Tibial nerve (tissue), 3 donors: ENCODE data around the gene CTNND2.

Experiments used
- POLR2A ChIP-seq, 2 donors: fragments of 450-650 bp; IDR thresholded peaks; one replicate each; pipeline ENCODE4 v1.6.1; 2017; ENCODE audit warnings: antibody characterized with exemption in 2 of 2, mild to moderate bottlenecking in 2 of 2, moderate library complexity in 2 of 2
- TF ChIP-seq, protein P1 (sequence below), 5 experiments: fragments of 200-600 bp in 3 of 5; fragments of 450-650 bp in 2 of 5; sonication (generic) in 3 of 5; IDR thresholded peaks; one replicate each; pipeline ENCODE4 v1.5.1; 2016 to 2019; ENCODE audit warnings: antibody characterized with exemption in 5 of 5, mild to moderate bottlenecking in 3 of 5, moderate library complexity in 2 of 5

GRCh38 chr5:10988622-10989021 lies 915.6 kb downstream of the CTNND2 start:
- TF ChIP-seq POLR2A (IDR thresholded peaks at IDR 0.05), result no peak
- TF ChIP-seq, protein P1, sequence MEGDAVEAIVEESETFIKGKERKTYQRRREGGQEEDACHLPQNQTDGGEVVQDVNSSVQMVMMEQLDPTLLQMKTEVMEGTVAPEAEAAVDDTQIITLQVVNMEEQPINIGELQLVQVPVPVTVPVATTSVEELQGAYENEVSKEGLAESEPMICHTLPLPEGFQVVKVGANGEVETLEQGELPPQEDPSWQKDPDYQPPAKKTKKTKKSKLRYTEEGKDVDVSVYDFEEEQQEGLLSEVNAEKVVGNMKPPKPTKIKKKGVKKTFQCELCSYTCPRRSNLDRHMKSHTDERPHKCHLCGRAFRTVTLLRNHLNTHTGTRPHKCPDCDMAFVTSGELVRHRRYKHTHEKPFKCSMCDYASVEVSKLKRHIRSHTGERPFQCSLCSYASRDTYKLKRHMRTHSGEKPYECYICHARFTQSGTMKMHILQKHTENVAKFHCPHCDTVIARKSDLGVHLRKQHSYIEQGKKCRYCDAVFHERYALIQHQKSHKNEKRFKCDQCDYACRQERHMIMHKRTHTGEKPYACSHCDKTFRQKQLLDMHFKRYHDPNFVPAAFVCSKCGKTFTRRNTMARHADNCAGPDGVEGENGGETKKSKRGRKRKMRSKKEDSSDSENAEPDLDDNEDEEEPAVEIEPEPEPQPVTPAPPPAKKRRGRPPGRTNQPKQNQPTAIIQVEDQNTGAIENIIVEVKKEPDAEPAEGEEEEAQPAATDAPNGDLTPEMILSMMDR (IDR thresholded peaks at IDR 0.05), result no peak
